ENCODE measurements around the gene ANGPTL2. TPM values are rescaled to one million over a fixed set of nuclear protein-coding genes. Genes with fewer than 3 reads are reported as not detected.

Gene ANGPTL2
- total and polyA plus RNA-seq, 2 of the 4 experiments (the other 2 are of a cell fraction): 9.5 to 25.1 TPM

DNA sequence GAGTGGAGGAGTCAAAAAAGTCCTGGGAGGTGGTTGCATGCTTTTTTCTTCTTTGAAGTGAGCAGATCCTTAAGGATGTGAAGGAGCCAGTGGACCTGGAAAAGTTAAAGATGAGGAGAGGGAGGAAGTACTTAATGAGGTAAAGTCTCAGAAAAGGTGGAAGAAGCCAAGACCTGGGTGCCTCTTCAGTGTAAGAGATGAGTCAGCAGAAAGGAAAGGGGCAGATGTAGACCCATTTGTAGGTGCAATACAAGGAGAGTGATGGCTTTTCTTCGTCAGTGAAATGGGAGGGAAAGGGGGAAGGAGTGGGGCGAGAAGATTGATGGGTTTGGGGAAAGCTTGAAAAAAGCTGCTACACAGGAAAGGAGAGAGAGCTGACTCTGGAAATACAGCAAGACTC is 82.9 kb downstream of the ANGPTL2 start:
- H2BK5ac ChIP-seq (ENCODE audit: low read depth, low read length, poor library complexity, severe bottlenecking): no peak overlapping the region
- H3K4me3 ChIP-seq (ENCODE audit: insufficient read depth, low read depth, low read length): no peak overlapping the region
- no peak overlapping the region for H2BK20ac ChIP-seq (ENCODE audit: low read depth, low read length)
- ChIA-PET CTCF (no interaction called here), POLR2A (ENCODE audit: unreplicated experiment) (no interaction called here)
- no peaks in the 10 kb centered on the region for H4K20me1 ChIP-seq (ENCODE audit: insufficient read depth, low read length)
- H3K9me1 ChIP-seq (ENCODE audit: insufficient read depth, low read length): no peaks in the 10 kb centered on the region; the same call in 1 of the 2 replicates
- peaks cover 4% of the 10 kb centered on the region; the same call in 1 of the 2 replicates for H3K4me1 ChIP-seq (ENCODE audit: control insufficient read depth, insufficient read depth, low read length)
- intact Hi-C loops (cut with micrococcal nuclease) (no loop called here), dilution Hi-C loops (cut with HindIII; ENCODE audit: low sequenced_read_pairs, unreplicated experiment) (no loop called here), in situ Hi-C loops (cut with MboI; ENCODE audit: low sequenced_read_pairs) (no loop called here)
- ATAC-seq (ENCODE audit: low read depth) (no peak), DNase-seq (no peak)
- no peaks in the 10 kb centered on the region for H3K79me1 ChIP-seq (ENCODE audit: low read depth in 1 of 2, low read length in 2 of 2)
- no peak overlapping the region for H3K4me2 ChIP-seq (ENCODE audit: low read depth, low read length)
- no peaks in the 10 kb centered on the region for H3K27me3 ChIP-seq (ENCODE audit: control insufficient read depth, insufficient read depth, low read length)
- no peak overlapping the region for H3K18ac ChIP-seq (ENCODE audit: low read depth, low read length)
- no peak overlapping the region for H3K23ac ChIP-seq (ENCODE audit: low read depth, low read length)
- H2AK9ac ChIP-seq (replicated peaks; ENCODE audit: low read depth, low read length, poor library complexity): no peak overlapping the region
- H2BK120ac ChIP-seq (ENCODE audit: low read depth, low read length): no peak overlapping the region
- no peak overlapping the region for H3K4ac ChIP-seq (ENCODE audit: low read depth, low read length)
- no peak overlapping the region for H2AFZ ChIP-seq (replicated peaks; ENCODE audit: low read length, poor library complexity)
- no peak overlapping the region for H3K9ac ChIP-seq (ENCODE audit: low read depth, low read length)
- no peak overlapping the region for H4K91ac ChIP-seq (ENCODE audit: insufficient read depth, low read depth, low read length)
- no peak overlapping the region for H3K56ac ChIP-seq (ENCODE audit: extremely low read depth, insufficient read depth, low read length)
- no peak overlapping the region for H3K14ac ChIP-seq (replicated peaks; ENCODE audit: low read depth, low read length)
- H2BK15ac ChIP-seq (ENCODE audit: low read depth, low read length): no peak overlapping the region
- no TSS peak for BruUV-seq (replicated peaks)
- H3K27ac ChIP-seq (ENCODE audit: insufficient read depth, low read length): no peak overlapping the region
- TF ChIP-seq MAFK (IDR thresholded peaks at IDR 0.05; ENCODE audit: low read depth, low read length) (peak; percentile 74), SMC3 (IDR thresholded peaks at IDR 0.05; ENCODE audit: low read depth, low read length) (no peak), NFE2L2 (IDR thresholded peaks at IDR 0.05; ENCODE audit: low read depth, low read length) (peak; percentile 23; the same call in 1 of the 2 replicates)
- 92 to 100% methylated on average over 2 of the region's 2 CpGs for WGBS, 2 experiments (ENCODE audit: extremely low coverage in 2 of 2, insufficient read length in 1 of 2)
- no peaks in the 10 kb centered on the region for H3K9me3 ChIP-seq (ENCODE audit: control insufficient read depth, insufficient read depth, low read length)
- no peak overlapping the region for H4K5ac ChIP-seq (ENCODE audit: low read depth, low read length)
- no peak overlapping the region for H4K8ac ChIP-seq (ENCODE audit: low read depth in 2 of 2, low read length in 2 of 2)
- H3K36me3 ChIP-seq (ENCODE audit: control insufficient read depth, insufficient read depth, low read length): no peaks in the 10 kb centered on the region
- no peak overlapping the region for H2AK5ac ChIP-seq (ENCODE audit: low read depth, low read length)
